Lower leg skin (tissue), 4 donors: ENCODE data around the gene TDRD1. TPM values are rescaled to one million over a fixed set of nuclear protein-coding genes. Genes with fewer than 3 reads are reported as not detected.

Source experiments
- DNase-seq, 2 donors: peaks; one replicate each; pipeline ENCODE4 v3.0.0-alpha.2; 2019; ENCODE audit warnings: low spot score in 2 of 2
- H3K4me3 ChIP-seq: fragments of 200-600 bp; sonication (generic); 2 replicates; pipeline ENCODE4 v1.5.1; 2017; ENCODE audit warnings: mild to moderate bottlenecking, low read depth; ENCODE audit not compliant: poor library complexity, severe bottlenecking
- CTCF ChIP-seq, 3 donors: fragments of 450-650 bp; IDR thresholded peaks; one replicate each; pipeline ENCODE4 v1.5.1; 2016; ENCODE audit warnings: antibody characterized with exemption in 3 of 3, mild to moderate bottlenecking in 3 of 3, moderate library complexity in 2 of 3
- POLR2A ChIP-seq, 2 donors: fragments of 450-650 bp; IDR thresholded peaks; one replicate each; pipeline ENCODE4 v1.6.1; 2016 to 2017; ENCODE audit warnings: antibody characterized with exemption in 2 of 2, mild to moderate bottlenecking in 1 of 2, moderate library complexity in 1 of 2
- WGBS, 2 donors: methylation state at CpG; one replicate each; pipeline ENCODE4 v1.1.5; 2018; 5-methylcytosine and 5-hydroxymethylcytosine counted together
- intact Hi-C: fragments of 100-400 bp; cut with DNase I; formaldehyde crosslinking; loops from one replicate; pipeline ENCODE4 v1.15.0; 2023; ENCODE audit warnings: low total_unique reads
- total RNA-seq, 4 donors: library from RNA; depleted of rRNA; stranded (reverse); fragments of >200 nt; gene quantifications; one replicate each; pipeline ENCODE4 v1.1.0, GENCODE V29; 2016

The TDRD1 gene
- total RNA-seq, 4 donors from 2014 or later, result 0.10 to 0.34 (median 0.14) TPM

- WGBS, 2 donors, result 39 to 46% methylated on average over 9 of the region's 9 CpGs
- H3K4me3 ChIP-seq, result no peak overlapping the region
- peak; percentile 42 to 86 for DNase-seq
- intact Hi-C loops, result no loop called here
- TF ChIP-seq POLR2A (IDR thresholded peaks at IDR 0.05) (no peak), CTCF (IDR thresholded peaks at IDR 0.05) (no peak)
Measured at GRCh38 chr10:114245121-114245791, 66.1 kb downstream of the TDRD1 start.

GRCh38 chr10:114246679-114247305 is 67.6 kb downstream of the TDRD1 start:
- peak in 1 of 2 donors; percentile 76 for DNase-seq
- intact Hi-C loops, result no loop called here
- WGBS, 2 donors, result 45 to 63% methylated on average over 7 of the region's 7 CpGs
- H3K4me3 ChIP-seq, result no peak overlapping the region
- TF ChIP-seq POLR2A (IDR thresholded peaks at IDR 0.05) (no peak), CTCF (IDR thresholded peaks at IDR 0.05) (no peak)

- TF ChIP-seq POLR2A (IDR thresholded peaks at IDR 0.05) (no peak), CTCF (IDR thresholded peaks at IDR 0.05) (no peak)
- WGBS, 2 donors, result 70 to 73% methylated on average over 6 of the region's 6 CpGs
- intact Hi-C loops, result no loop called here
- peak in 1 of 2 donors; percentile 67 for DNase-seq
- no peak overlapping the region for H3K4me3 ChIP-seq
Measured at GRCh38 chr10:114250236-114250635, 71.1 kb downstream of the TDRD1 start.

- H3K4me3 ChIP-seq, result no peak overlapping the region
- intact Hi-C loops, result no loop called here
- no peak for TF ChIP-seq POLR2A (IDR thresholded peaks at IDR 0.05)
- DNase-seq, result peak in 1 of 2 donors; percentile 65
- 100% methylated on average over 1 of the region's 1 CpG for WGBS, 2 donors
Measured at GRCh38 chr10:114250716-114251115, 71.6 kb downstream of the TDRD1 start.

- intact Hi-C loops, result no loop called here
- H3K4me3 ChIP-seq, result no peak overlapping the region
- DNase-seq, result peak in 1 of 2 donors; percentile 68
- TF ChIP-seq POLR2A (IDR thresholded peaks at IDR 0.05) (no peak), CTCF (IDR thresholded peaks at IDR 0.05) (no peak)
- 86 to 89% methylated on average over 5 of the region's 5 CpGs for WGBS, 2 donors
Measured at GRCh38 chr10:114252092-114252491, 72.9 kb downstream of the TDRD1 start.

GRCh38 chr10:114252883-114253282 is 73.7 kb downstream of the TDRD1 start:
- H3K4me3 ChIP-seq, result no peak overlapping the region
- no peak for DNase-seq
- intact Hi-C loops, result no loop called here
- WGBS, 2 donors, result 73 to 75% methylated on average over 4 of the region's 7 CpGs
- no peak for TF ChIP-seq CTCF (IDR thresholded peaks at IDR 0.05)
- no peak for TF ChIP-seq POLR2A (IDR thresholded peaks at IDR 0.05)
